MM.1S (cell line): ENCODE results near the gene MAL.

Experiments
- DNase-seq: peaks from one replicate; pipeline ENCODE4 v3.0.0-alpha.2; 2015
- H2AFZ ChIP-seq: fragments of 300-600 bp; sonication (generic); 2 replicates; pipeline ENCODE4 v1.6.0; 2016; ENCODE audit warnings: antibody characterized with exemption, low read length
- H3F3A ChIP-seq: fragments of 300-600 bp; sonication (generic); 2 replicates; pipeline ENCODE4 v1.6.1; 2016; ENCODE audit warnings: mild to moderate bottlenecking, antibody characterized with exemption, low read length, moderate library complexity, mixed read lengths; ENCODE audit not compliant: insufficient read depth
- H3K27ac ChIP-seq: fragments of 300-600 bp; sonication (generic); 2 replicates; pipeline ENCODE4 v1.5.1; 2016; ENCODE audit warnings: mild to moderate bottlenecking, low read length
- H3K27me3 ChIP-seq: fragments of 300-600 bp; sonication (generic); replicated peaks from 2 replicates; pipeline ENCODE4 v1.6.0; 2016; ENCODE audit warnings: low read length; ENCODE audit not compliant: insufficient read depth
- H3K36me3 ChIP-seq: fragments of 300-600 bp; sonication (generic); replicated peaks from 2 replicates; pipeline ENCODE4 v1.6.1; 2016; ENCODE audit warnings: mild to moderate bottlenecking, low read length, mixed read lengths; ENCODE audit not compliant: insufficient read depth
- H3K4me1 ChIP-seq: fragments of 300-600 bp; sonication (generic); 2 replicates; pipeline ENCODE4 v1.6.1; 2016; ENCODE audit warnings: low read length, mixed read lengths
- H3K4me2 ChIP-seq: fragments of 300-600 bp; sonication (generic); 2 replicates; pipeline ENCODE4 v1.6.0; 2016; ENCODE audit warnings: low read depth, low read length
- H3K4me3 ChIP-seq: fragments of 300-600 bp; sonication (generic); 2 replicates; pipeline ENCODE4 v1.5.1; 2016; ENCODE audit warnings: low read length, mixed read lengths
- H3K79me2 ChIP-seq: fragments of 300-600 bp; sonication (generic); 2 replicates; pipeline ENCODE4 v1.6.1; 2016; ENCODE audit warnings: mixed run types, low read length, mixed read lengths
- H3K9ac ChIP-seq: fragments of 300-600 bp; sonication (generic); 2 replicates; pipeline ENCODE4 v1.6.1; 2016; ENCODE audit warnings: low read length, mixed read lengths
- H3K9me2 ChIP-seq: fragments of 300-600 bp; sonication (generic); replicated peaks from 2 replicates; pipeline ENCODE4 v1.6.1; 2016; ENCODE audit warnings: mild to moderate bottlenecking, low read length, mixed read lengths; ENCODE audit not compliant: insufficient read depth
- H3K9me3 ChIP-seq: fragments of 300-600 bp; sonication (generic); replicated peaks from 2 replicates; pipeline ENCODE4 v1.6.1; 2016; ENCODE audit warnings: mild to moderate bottlenecking, low read length, mixed read lengths; ENCODE audit not compliant: insufficient read depth
- H4K20me1 ChIP-seq: fragments of 300-600 bp; sonication (generic); 2 replicates; pipeline ENCODE4 v1.6.1; 2016; ENCODE audit warnings: mild to moderate bottlenecking, low read length, moderate library complexity, mixed read lengths; ENCODE audit not compliant: insufficient read depth
- EZH2 ChIP-seq: fragments of 300-600 bp; sonication (generic); optimal IDR thresholded peaks from 2 replicates; pipeline ENCODE3; 2017; ENCODE audit warnings: low read depth, mild to moderate bottlenecking, antibody characterized with exemption, low read length, mixed read lengths
- EZH2phosphoT487 ChIP-seq: fragments of 300-600 bp; sonication (generic); IDR thresholded peaks from 2 replicates; pipeline ENCODE4 v1.6.1; 2018; ENCODE audit warnings: antibody characterized with exemption, low read length
- TF ChIP-seq, protein P1 (sequence below): fragments of 300-600 bp; sonication (generic); IDR thresholded peaks from 2 replicates; pipeline ENCODE4 v1.5.1; 2016; ENCODE audit warnings: antibody characterized with exemption, low read length, mixed read lengths

MAL gene

DNA sequence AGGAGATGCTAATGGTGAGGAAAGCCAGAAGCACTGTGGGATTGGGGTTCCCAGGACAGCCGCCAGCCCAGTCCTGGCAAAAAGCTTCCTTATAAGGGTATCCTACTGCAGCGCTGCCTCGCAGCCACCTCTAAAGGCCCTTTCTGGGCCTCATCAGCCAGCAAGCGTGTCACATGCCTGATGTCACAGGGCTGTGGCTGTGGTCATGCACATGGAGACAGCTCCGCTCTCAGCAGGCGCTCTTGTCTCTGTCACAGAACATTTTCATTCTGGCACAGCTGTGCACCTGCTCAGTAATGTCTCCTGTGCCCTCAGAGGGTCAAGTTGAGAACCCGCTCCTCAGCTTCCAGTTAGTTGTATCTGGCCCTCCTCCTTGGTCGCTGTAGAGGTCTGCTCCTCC lies 17.7 kb upstream of the MAL start:
- Histone ChIP-seq H3F3A (peaks cover 8% of the 10 kb centered on the region), H3K4me3 (no peak overlapping the region), H3K27ac (no peak overlapping the region), H3K9ac (no peak overlapping the region), H4K20me1 (no peaks in the 10 kb centered on the region), H3K79me2 (no peaks in the 10 kb centered on the region), H3K9me3 (no peaks in the 10 kb centered on the region), H2AFZ (no peak overlapping the region), H3K27me3 (no peaks in the 10 kb centered on the region), H3K36me3 (no peaks in the 10 kb centered on the region), H3K4me1 (peaks cover 10% of the 10 kb centered on the region), H3K9me2 (no peaks in the 10 kb centered on the region), H3K4me2 (no peak overlapping the region)
- no peak for DNase-seq
- TF ChIP-seq EZH2 = no peak
- TF ChIP-seq EZH2phosphoT487 = no peak
- TF ChIP-seq, protein P1, sequence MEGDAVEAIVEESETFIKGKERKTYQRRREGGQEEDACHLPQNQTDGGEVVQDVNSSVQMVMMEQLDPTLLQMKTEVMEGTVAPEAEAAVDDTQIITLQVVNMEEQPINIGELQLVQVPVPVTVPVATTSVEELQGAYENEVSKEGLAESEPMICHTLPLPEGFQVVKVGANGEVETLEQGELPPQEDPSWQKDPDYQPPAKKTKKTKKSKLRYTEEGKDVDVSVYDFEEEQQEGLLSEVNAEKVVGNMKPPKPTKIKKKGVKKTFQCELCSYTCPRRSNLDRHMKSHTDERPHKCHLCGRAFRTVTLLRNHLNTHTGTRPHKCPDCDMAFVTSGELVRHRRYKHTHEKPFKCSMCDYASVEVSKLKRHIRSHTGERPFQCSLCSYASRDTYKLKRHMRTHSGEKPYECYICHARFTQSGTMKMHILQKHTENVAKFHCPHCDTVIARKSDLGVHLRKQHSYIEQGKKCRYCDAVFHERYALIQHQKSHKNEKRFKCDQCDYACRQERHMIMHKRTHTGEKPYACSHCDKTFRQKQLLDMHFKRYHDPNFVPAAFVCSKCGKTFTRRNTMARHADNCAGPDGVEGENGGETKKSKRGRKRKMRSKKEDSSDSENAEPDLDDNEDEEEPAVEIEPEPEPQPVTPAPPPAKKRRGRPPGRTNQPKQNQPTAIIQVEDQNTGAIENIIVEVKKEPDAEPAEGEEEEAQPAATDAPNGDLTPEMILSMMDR = no peak

DNA sequence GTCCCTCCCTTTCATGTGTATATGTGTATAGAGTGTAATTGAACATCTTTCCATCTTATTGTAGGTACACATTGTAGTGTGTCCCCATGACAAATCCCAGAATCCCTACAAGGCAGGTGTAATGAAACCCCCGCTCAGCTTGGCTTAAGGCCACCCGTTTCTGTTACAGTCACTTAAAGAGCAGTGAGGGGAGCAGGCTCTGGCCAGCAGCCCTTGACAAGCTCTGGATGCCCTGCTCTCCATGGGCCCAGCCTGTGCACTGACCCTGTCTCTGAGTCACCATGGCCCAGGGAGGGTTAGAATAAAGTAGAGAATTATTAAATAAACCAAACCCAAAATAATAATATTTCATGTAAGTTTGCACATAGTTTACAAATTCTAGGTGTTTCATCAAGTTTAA lies 17.2 kb upstream of the MAL start:
- H3K27me3 ChIP-seq = no peaks in the 10 kb centered on the region

DNA sequence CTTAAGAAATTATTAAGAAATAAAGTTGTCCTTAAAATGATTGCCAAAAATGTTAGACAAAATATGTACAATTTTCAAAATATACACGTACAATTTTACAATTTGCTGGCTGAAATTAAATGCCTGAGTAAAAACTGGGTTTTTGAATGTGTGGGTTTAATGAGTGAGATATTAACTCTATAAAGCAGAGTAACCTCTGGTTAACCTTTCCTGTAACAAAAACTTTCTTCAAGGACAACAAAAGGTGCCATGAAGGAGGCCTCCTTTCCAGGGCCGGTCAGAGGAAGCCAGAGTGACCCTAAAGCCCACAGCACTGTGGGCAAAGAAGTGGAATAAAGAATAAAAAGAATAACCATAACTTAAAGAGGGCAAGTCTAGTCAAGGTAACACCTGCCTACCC lies 16.5 kb upstream of the MAL start:
- H3K79me2 ChIP-seq = no peaks in the 10 kb centered on the region
- TF ChIP-seq EZH2 (no peak), EZH2phosphoT487 (no peak)
- TF ChIP-seq, protein P1 = no peak
- H3K4me3 ChIP-seq = no peak overlapping the region
- peaks cover 10% of the 10 kb centered on the region for H3F3A ChIP-seq
- no peak overlapping the region for H2AFZ ChIP-seq
- H3K4me2 ChIP-seq = no peak overlapping the region
- H3K9me3 ChIP-seq = no peaks in the 10 kb centered on the region
- no peaks in the 10 kb centered on the region for H4K20me1 ChIP-seq
- H3K9ac ChIP-seq = no peak overlapping the region
- H3K27ac ChIP-seq = no peak overlapping the region
- H3K36me3 ChIP-seq = no peaks in the 10 kb centered on the region
- DNase-seq = no peak
- peaks cover 18% of the 10 kb centered on the region for H3K4me1 ChIP-seq
- no peaks in the 10 kb centered on the region for H3K27me3 ChIP-seq
- no peaks in the 10 kb centered on the region for H3K9me2 ChIP-seq

More for the DNA sequence above, 17.2 kb upstream of the MAL start:
- no peak for TF ChIP-seq EZH2phosphoT487
- TF ChIP-seq, protein P1 = no peak
- no peak for TF ChIP-seq EZH2
- Histone ChIP-seq H3K4me2 (no peak overlapping the region), H4K20me1 (no peaks in the 10 kb centered on the region), H3K4me3 (no peak overlapping the region), H3K79me2 (no peaks in the 10 kb centered on the region), H2AFZ (no peak overlapping the region), H3K9ac (no peak overlapping the region), H3F3A (peaks cover 10% of the 10 kb centered on the region), H3K9me3 (no peaks in the 10 kb centered on the region), H3K4me1 (peaks cover 12% of the 10 kb centered on the region), H3K36me3 (no peaks in the 10 kb centered on the region), H3K9me2 (no peaks in the 10 kb centered on the region), H3K27ac (no peak overlapping the region)
- no peak for DNase-seq
